ENCODE data around the gene PPY. TPM values are rescaled to one million over a fixed set of nuclear protein-coding genes. Genes with fewer than 3 reads are reported as not detected.

PPY gene
- polyA plus RNA-seq, 3 donors = not detected

GRCh38 chr17:43916385-43916784 is 25.9 kb downstream of the PPY start:
- WGBS (ENCODE audit: insufficient coverage) = 100% methylated on average over 1 of the region's 4 CpGs
- no peak for TF ChIP-seq CTCF (IDR thresholded peaks at IDR 0.05)
- no peak for DNase-seq
- Mint-ChIP-seq H3K27me3 (ENCODE audit: low read depth in 3 of 3) (peaks cover 5 to 11% (median 5%) of the 10 kb centered on the region in 3 donors), H3K4me1 (peaks cover 14% of the 10 kb centered on the region), H3K4me3 (no peak overlapping the region), H3K9me3 (peaks cover 0 to 2% (median 0%) of the 10 kb centered on the region in 7 donors), H3K27ac (peak overlapping the region in 1 of 7 donors; percentile 17), H3K36me3 (no peaks in the 10 kb centered on the region)
- no peaks in the 10 kb centered on the region for H4K20me1 ChIP-seq (ENCODE audit: insufficient read depth, low read length)
- no peaks in the 10 kb centered on the region for H3K9me3 ChIP-seq (replicated peaks in 1 of 2; ENCODE audit: control insufficient read depth in 1 of 2, insufficient read depth in 1 of 2, low read length in 2 of 2)
- no peaks in the 10 kb centered on the region for H3K79me2 ChIP-seq (ENCODE audit: insufficient read depth, low read length)
- peaks cover 9 to 13% of the 10 kb centered on the region in 2 donors for H3K4me1 ChIP-seq (ENCODE audit: control insufficient read depth in 1 of 2, insufficient read depth in 2 of 2, low read length in 2 of 2)
- peak overlapping the region; percentile 92 for H2AFZ ChIP-seq (ENCODE audit: insufficient read depth, low read depth, low read length, poor library complexity, severe bottlenecking)
- H3K4me3 ChIP-seq (replicated peaks in 1 of 3; ENCODE audit: low read depth in 2 of 3, low read length in 3 of 3) = no peak overlapping the region
- H3K9ac ChIP-seq (ENCODE audit: insufficient read depth, low read length, poor library complexity, severe bottlenecking) = no peak overlapping the region
- intact Hi-C loops (cut with micrococcal nuclease) = no loop called here
- H3K27me3 ChIP-seq (ENCODE audit: control insufficient read depth in 2 of 2, insufficient read depth in 2 of 2, low read length in 2 of 2) = no peaks in the 10 kb centered on the region
- no peaks in the 10 kb centered on the region for H3K36me3 ChIP-seq (replicated peaks in 1 of 2; ENCODE audit: control insufficient read depth in 1 of 2, insufficient read depth in 2 of 2, low read length in 2 of 2)
- H3K27ac ChIP-seq (ENCODE audit: low read depth in 1 of 2, low read length in 2 of 2) = no peak overlapping the region
- no peak overlapping the region for H3K4me2 ChIP-seq (replicated peaks; ENCODE audit: extremely low read depth, low read length, poor library complexity, severe bottlenecking)

- no peak for TF ChIP-seq CTCF (IDR thresholded peaks at IDR 0.05)
- Histone ChIP-seq H3K4me3 (replicated peaks in 1 of 3; ENCODE audit: low read depth in 2 of 3, low read length in 3 of 3) (no peak overlapping the region), H3K9me3 (replicated peaks in 1 of 2; ENCODE audit: control insufficient read depth in 1 of 2, insufficient read depth in 1 of 2, low read length in 2 of 2) (no peaks in the 10 kb centered on the region), H3K36me3 (replicated peaks in 1 of 2; ENCODE audit: control insufficient read depth in 1 of 2, insufficient read depth in 2 of 2, low read length in 2 of 2) (no peaks in the 10 kb centered on the region), H3K79me2 (ENCODE audit: insufficient read depth, low read length) (no peaks in the 10 kb centered on the region), H2AFZ (ENCODE audit: insufficient read depth, low read depth, low read length, poor library complexity, severe bottlenecking) (no peak overlapping the region), H3K27ac (ENCODE audit: low read depth in 1 of 2, low read length in 2 of 2) (no peak overlapping the region), H3K9ac (ENCODE audit: insufficient read depth, low read length, poor library complexity, severe bottlenecking) (no peak overlapping the region), H3K4me2 (replicated peaks; ENCODE audit: extremely low read depth, low read length, poor library complexity, severe bottlenecking) (no peak overlapping the region), H3K27me3 (ENCODE audit: control insufficient read depth in 2 of 2, insufficient read depth in 2 of 2, low read length in 2 of 2) (no peaks in the 10 kb centered on the region), H3K4me1 (ENCODE audit: control insufficient read depth in 1 of 2, insufficient read depth in 2 of 2, low read length in 2 of 2) (peaks cover 9 to 13% of the 10 kb centered on the region in 2 donors), H4K20me1 (ENCODE audit: insufficient read depth, low read length) (no peaks in the 10 kb centered on the region)
- no peaks in the 10 kb centered on the region for H3K36me3 Mint-ChIP-seq
- peak overlapping the region in 1 of 7 donors; percentile 37 for H3K27ac Mint-ChIP-seq
- peaks cover 0 to 2% (median 0%) of the 10 kb centered on the region in 7 donors for H3K9me3 Mint-ChIP-seq
- no peak overlapping the region for H3K4me3 Mint-ChIP-seq
- H3K4me1 Mint-ChIP-seq = peaks cover 14% of the 10 kb centered on the region
- peaks cover 3 to 9% (median 5%) of the 10 kb centered on the region in 3 donors for H3K27me3 Mint-ChIP-seq (ENCODE audit: low read depth in 3 of 3)
- no CpG with 5 or more reads among the region's 3 CpGs for WGBS (ENCODE audit: insufficient coverage)
- no peak for DNase-seq
- intact Hi-C loops (cut with micrococcal nuclease) = no loop called here
These were observed 26.7 kb downstream of the PPY start for GRCh38 chr17:43915559-43915958.
